GM18951 (cell line): ENCODE measurements around the gene NNAT.
A peak's percentile ranks its signal among the peaks of the same experiment; 100 is the strongest.

Experiments
- POLR2A ChIP-seq: IDR thresholded peaks from 4 replicates; pipeline ENCODE4 v1.6.1; 2011; ENCODE audit warnings: mild to moderate bottlenecking; ENCODE audit not compliant: insufficient read length, insufficient read depth; ENCODE audit errors: extremely low read depth
- in situ Hi-C: fragments of 300-500 bp; cut with MboI; formaldehyde crosslinking; loops from one replicate; pipeline ENCODE4 v1.12.0; 2022; ENCODE audit warnings: low sequenced_read_pairs, mixed read lengths, inconsistent platforms; ENCODE audit not compliant: unreplicated experiment

Gene NNAT

GRCh38 chr20:37523911-37524700 is 3.1 kb downstream of the NNAT start:
- in situ Hi-C loops, result no loop called here
- TF ChIP-seq POLR2A, result no peak

GRCh38 chr20:37524859-37525708 is 4.0 kb downstream of the NNAT start:
- in situ Hi-C loops, result loop anchor here (25.0 kb wide), 1 partner anchor 263 kb away; the partner anchor contains the start of gene GHRH

GRCh38 chr20:37525810-37526209 is 4.8 kb downstream of the NNAT start:
- in situ Hi-C loops, result loop anchor here (25.0 kb wide), 1 partner anchor 264 kb away; the partner anchor contains the start of gene GHRH
- TF ChIP-seq POLR2A, result no peak

More at GRCh38 chr20:37524859-37525708, 4.0 kb downstream of the NNAT start:
- no peak for TF ChIP-seq POLR2A

- TF ChIP-seq POLR2A, result no peak
- in situ Hi-C loops, result loop anchor here (25.0 kb wide), 1 partner anchor 264 kb away; the partner anchor contains the start of gene GHRH
Observed at GRCh38 chr20:37526238-37526838, 5.3 kb downstream of the NNAT start.

GRCh38 chr20:37526839-37527637 is 6.0 kb downstream of the NNAT start:
- in situ Hi-C loops, result loop anchor here (25.0 kb wide), 1 partner anchor 265 kb away; the partner anchor contains the start of gene GHRH
- no peak for TF ChIP-seq POLR2A

GRCh38 chr20:37527638-37528445 is 6.8 kb downstream of the NNAT start, which contains the start of gene BLCAP:
TSS of gene BLCAP (minus strand) at chr20:37527876. CDS start at chr20:37519174, 8,702 bp downstream.
- peak; percentile 89 for TF ChIP-seq POLR2A
- in situ Hi-C loops, result loop anchor here (25.0 kb wide), 1 partner anchor 266 kb away; the partner anchor contains the start of gene GHRH

- in situ Hi-C loops, result loop anchor here (25.0 kb wide), 1 partner anchor 266 kb away; the partner anchor contains the start of gene GHRH
- no peak for TF ChIP-seq POLR2A
Observed at GRCh38 chr20:37528446-37529213, 7.6 kb downstream of the NNAT start.

GRCh38 chr20:37529214-37529967 is 8.3 kb downstream of the NNAT start:
- TF ChIP-seq POLR2A, result no peak
- in situ Hi-C loops, result loop anchor here (25.0 kb wide), 1 partner anchor 267 kb away; the partner anchor contains the start of gene GHRH

GRCh38 chr20:37529968-37530600 is 9.0 kb downstream of the NNAT start:
- in situ Hi-C loops, result loop anchor here (10.0 to 25.0 kb wide), 2 partner anchors 268 to 335 kb away; partner anchors contain the start of gene GHRH

More at GRCh38 chr20:37529968-37530600, 9.0 kb downstream of the NNAT start:
- TF ChIP-seq POLR2A, result no peak
